Endothelial cell of umbilical vein (primary cell): ENCODE measurements around the gene ITPRID1. TPM values are rescaled to one million over a fixed set of nuclear protein-coding genes. Genes with fewer than 3 reads are reported as not detected.

ENCODE experiments used
- BruUV-seq: library from RNA; stranded (reverse); fragments of 400-500 nt; replicated peaks from 2 replicates; lab custom pipeline; 2021; lab: Mats Ljungman, UMichigan
- CTCF ChIA-PET: fragments of 300-600, 350-600 bp; sonication (Branson Sonifier 250); formaldehyde crosslinking; loops from one replicate; lab custom pipeline; 2021; ENCODE audit warnings: antibody characterized with exemption, inconsistent platforms; lab: Charles Lee
- POLR2A ChIA-PET: fragments of 300-600, 350-600 bp; sonication (Branson Sonifier 250); formaldehyde crosslinking; loops from one replicate; lab custom pipeline; 2021; ENCODE audit warnings: antibody characterized with exemption, inconsistent platforms; lab: Charles Lee
- DNase-seq: peaks from one replicate; pipeline ENCODE4 v3.0.0-alpha.2; 2011; ENCODE audit warnings: low read depth, low spot score
- FAIRE-seq: peaks from 2 replicates; lab custom pipeline; 2011; peaks lifted over from hg19 to GRCh38; lab: Jason Lieb, UNC
- H2AFZ ChIP-seq: 2 replicates; pipeline ENCODE4 v1.6.0; 2012; ENCODE audit warnings: low read depth, low read length, control low read depth, inconsistent platforms
- H3K27ac ChIP-seq: 2 replicates; pipeline ENCODE4 v1.5.1; 2011; ENCODE audit warnings: low read depth, mild to moderate bottlenecking, control low read depth, low read length, moderate library complexity; ENCODE audit not compliant: insufficient read depth
- H3K27me3 ChIP-seq, 2 experiments: 2 replicates each; pipeline versions ENCODE4 v1.6.0 to v1.6.1; 2011; ENCODE audit warnings: low read length in 2 of 2, mixed read lengths in 1 of 2; ENCODE audit not compliant: control insufficient read depth in 2 of 2, insufficient read depth in 2 of 2
- H3K36me3 ChIP-seq, 2 experiments: 2 replicates in 1 of 2; 3 replicates in 1 of 2; pipeline ENCODE4 v1.5.1; 2011; ENCODE audit warnings: low read length in 2 of 2, mild to moderate bottlenecking in 1 of 2, moderate library complexity in 1 of 2; ENCODE audit not compliant: control insufficient read depth in 2 of 2, insufficient read depth in 2 of 2; ENCODE audit errors: extremely low read depth in 1 of 2
- H3K4me1 ChIP-seq: 3 replicates; pipeline ENCODE4 v1.5.1; 2011; ENCODE audit warnings: mild to moderate bottlenecking, low read length; ENCODE audit not compliant: control insufficient read depth, insufficient read depth; ENCODE audit errors: extremely low read depth
- H3K4me2 ChIP-seq: 2 replicates; pipeline ENCODE4 v1.6.1; 2011; ENCODE audit warnings: low read length, control low read depth, mixed read lengths; ENCODE audit not compliant: insufficient read depth
- H3K4me3 ChIP-seq, 3 experiments: fragments of 200-600 bp in 1 of 3; sonication (generic), shearing (Covaris generic) in 1 of 3; replicated peaks in 1 of 3; 2 replicates each; pipeline ENCODE4 v1.5.1; 2011 to 2016; ENCODE audit warnings: control low read depth in 3 of 3, low read length in 3 of 3, mild to moderate bottlenecking in 2 of 3, inconsistent platforms in 1 of 3, low read depth in 1 of 3, moderate library complexity in 1 of 3; ENCODE audit not compliant: insufficient read depth in 1 of 3
- H3K79me2 ChIP-seq: 2 replicates; pipeline ENCODE4 v1.6.0; 2012; ENCODE audit warnings: low read length, inconsistent platforms; ENCODE audit not compliant: control insufficient read depth, insufficient read depth
- H3K9ac ChIP-seq: replicated peaks from 2 replicates; pipeline ENCODE3; 2011; ENCODE audit warnings: low read length, control low read depth; ENCODE audit not compliant: insufficient read depth; ENCODE audit errors: extremely low read depth
- H3K9me1 ChIP-seq: replicated peaks from 3 replicates; pipeline ENCODE4 v1.6.0; 2011; ENCODE audit warnings: mild to moderate bottlenecking, low read length; ENCODE audit not compliant: control insufficient read depth, insufficient read depth; ENCODE audit errors: extremely low read depth
- H3K9me3 ChIP-seq: replicated peaks from 2 replicates; pipeline ENCODE4 v1.5.1; 2012; ENCODE audit warnings: low read length, inconsistent platforms; ENCODE audit not compliant: control insufficient read depth, insufficient read depth
- H4K20me1 ChIP-seq: replicated peaks from 2 replicates; pipeline ENCODE3; 2011; ENCODE audit warnings: mild to moderate bottlenecking, low read length; ENCODE audit not compliant: control insufficient read depth, insufficient read depth; ENCODE audit errors: extremely low read depth
- CTCF ChIP-seq, 2 donors: IDR thresholded peaks; 1 replicate in 1 of 2; 2 replicates in 1 of 2; pipeline ENCODE4 v1.5.1; 2011; ENCODE audit warnings: low read length in 2 of 2, mild to moderate bottlenecking in 2 of 2, moderate library complexity in 2 of 2, control low read depth in 1 of 2, inconsistent platforms in 1 of 2, low read depth in 1 of 2; ENCODE audit not compliant: insufficient read depth in 1 of 2; ENCODE audit errors: extremely low read depth in 1 of 2
- EZH2 ChIP-seq: IDR thresholded peaks from 2 replicates; pipeline ENCODE4 v1.6.1; 2012; ENCODE audit warnings: borderline replicate concordance, low read depth, mild to moderate bottlenecking, moderate library complexity, low read length, inconsistent platforms; ENCODE audit not compliant: severe bottlenecking
- FOS ChIP-seq: IDR thresholded peaks from 2 replicates; pipeline ENCODE4 v1.6.1; 2011; ENCODE audit warnings: mild to moderate bottlenecking, low read length, moderate library complexity, borderline replicate concordance; ENCODE audit not compliant: insufficient read depth
- GATA2 ChIP-seq: IDR thresholded peaks from 2 replicates; pipeline ENCODE4 v1.7.0; 2011; ENCODE audit warnings: low read depth, mild to moderate bottlenecking, moderate library complexity, mixed read lengths, low read length; ENCODE audit not compliant: insufficient read length, insufficient read depth
- JUN ChIP-seq: IDR thresholded peaks from 2 replicates; pipeline ENCODE4 v1.6.1; 2011; ENCODE audit warnings: borderline replicate concordance, low read depth; ENCODE audit not compliant: insufficient read length, insufficient read depth
- MAX ChIP-seq: IDR thresholded peaks from 2 replicates; pipeline ENCODE4 v1.6.1; 2011; ENCODE audit not compliant: insufficient read depth, insufficient read length
- MYC ChIP-seq: IDR thresholded peaks from one replicate; pipeline ENCODE4 v1.6.1; 2011; ENCODE audit warnings: mild to moderate bottlenecking, low read depth, low read length
- POLR2A ChIP-seq: IDR thresholded peaks from 2 replicates; pipeline ENCODE4 v1.6.1; 2012; ENCODE audit warnings: low read depth, mild to moderate bottlenecking, control low read depth, low read length
- POLR2AphosphoS5 ChIP-seq: IDR thresholded peaks from 2 replicates; pipeline ENCODE4 v1.6.1; 2012; ENCODE audit warnings: low read depth, mild to moderate bottlenecking, control low read depth, low read length, moderate library complexity; ENCODE audit not compliant: insufficient read depth
- dilution Hi-C: fragments of 300-500 bp; cut with MboI; formaldehyde crosslinking; loops from one replicate; pipeline ENCODE4 v1.15.0; 2019; ENCODE audit warnings: low sequenced_read_pairs; ENCODE audit not compliant: extremely low pct_ligation_motif_present
- intact Hi-C: fragments of 100-400 bp; cut with micrococcal nuclease; formaldehyde crosslinking; loops from one replicate; pipeline ENCODE4 v1.10.0; 2022
- polyA plus RNA-seq, 4 experiments: library from polyadenylated mRNA; depleted of rRNA in 3 of 4; stranded (reverse) in 3 of 4; unstranded in 1 of 4; fragments of >200 nt; gene quantifications; 2 replicates each; pipeline versions ENCODE4 v1.2.1 to v1.2.3, GENCODE V29; 2011 to 2012; ENCODE audit warnings: missing spikeins in 1 of 4
- total RNA-seq: library from RNA; stranded (reverse); gene quantifications from 2 replicates; pipeline ENCODE4 v1.2.3, GENCODE V29; 2021

The ITPRID1 gene
- total and polyA plus RNA-seq, 2 donors (not counting 3 experiments of a cell fraction or from before 2014, with no cell fraction given), result not detected

GRCh38 chr7:31487071-31487470, 26.8 kb upstream of the ITPRID1 start:
- FAIRE-seq (no peak), DNase-seq (no peak)
- Histone ChIP-seq H3K4me3 (no peak overlapping the region), H3K27me3 (no peaks in the 10 kb centered on the region), H3K27ac (no peak overlapping the region), H4K20me1 (no peaks in the 10 kb centered on the region), H3K9me1 (no peaks in the 10 kb centered on the region), H3K36me3 (no peaks in the 10 kb centered on the region), H2AFZ (no peak overlapping the region), H3K79me2 (no peaks in the 10 kb centered on the region), H3K9ac (no peak overlapping the region), H3K4me2 (no peak overlapping the region), H3K4me1 (no peaks in the 10 kb centered on the region), H3K9me3 (no peaks in the 10 kb centered on the region)
- CTCF ChIA-PET, result interaction anchor here (0.6 to 1.2 kb wide), 3 partner anchors 43 to 353 kb away, joined by 4 to 5 read pairs (median 5); no protein-coding TSS in a partner anchor
- intact Hi-C loops (no loop called here), dilution Hi-C loops (no loop called here)
- POLR2A ChIA-PET, result no interaction called here
- TF ChIP-seq FOS (no peak), MYC (no peak), CTCF (IDR thresholded peaks at IDR 0.05; ENCODE audit: extremely low read depth in 1 of 2, insufficient read depth in 1 of 2, low read depth in 1 of 2, low read length in 2 of 2) (no peak), MAX (no peak), EZH2 (no peak), JUN (no peak), GATA2 (no peak), POLR2A (no peak), POLR2AphosphoS5 (no peak)
- no TSS peak for BruUV-seq
